Activated naive CD4-positive, alpha-beta T cell treated with anti-CD3 and anti-CD28 coated beads, Interleukin-2, amount 10 ng/mL, durations not matched to agents 7 days and 5 days (primary cell): ENCODE measurements around the gene SERPING1.

ENCODE experiments used
- CTCF ChIA-PET: fragments of 350-600 bp; sonication (Branson Sonifier 250); formaldehyde crosslinking; loops from one replicate; lab custom pipeline; 2021; ENCODE audit warnings: antibody characterized with exemption; lab: Charles Lee
- DNase-seq: peaks from one replicate; pipeline ENCODE4 v3.0.0-alpha.2; 2020
- H3K27ac Mint-ChIP-seq: one replicate; pipeline ENCODE4 v1.8.0; 2021; ENCODE audit warnings: mild to moderate bottlenecking, moderate library complexity, mixed read lengths
- H3K27me3 Mint-ChIP-seq: one replicate; pipeline ENCODE4 v1.8.0; 2021; ENCODE audit warnings: mild to moderate bottlenecking, mixed read lengths
- H3K36me3 Mint-ChIP-seq: one replicate; pipeline ENCODE4 v1.8.0; 2021; ENCODE audit warnings: mixed read lengths
- H3K4me1 Mint-ChIP-seq: one replicate; pipeline ENCODE4 v1.8.0; 2021; ENCODE audit warnings: mixed read lengths
- H3K4me3 Mint-ChIP-seq: one replicate; pipeline ENCODE4 v1.8.0; 2021; ENCODE audit warnings: mild to moderate bottlenecking, moderate library complexity, mixed read lengths
- H3K9me3 Mint-ChIP-seq: one replicate; pipeline ENCODE4 v1.8.0; 2021; ENCODE audit warnings: mixed read lengths

SERPING1 gene

GRCh38 chr11:57610170-57610569, 12.7 kb downstream of the SERPING1 start:
- DNase-seq, result no peak
- CTCF ChIA-PET, result interaction anchor here (0.6 kb wide), 1 partner anchor 9 kb away, joined by 3 read pairs; no protein-coding TSS in a partner anchor
- H3K9me3 Mint-ChIP-seq, result no peaks in the 10 kb centered on the region
- H3K4me1 Mint-ChIP-seq, result no peaks in the 10 kb centered on the region
- H3K27me3 Mint-ChIP-seq, result peaks cover 40% of the 10 kb centered on the region
- H3K4me3 Mint-ChIP-seq, result no peak overlapping the region
- no peak overlapping the region for H3K27ac Mint-ChIP-seq
- H3K36me3 Mint-ChIP-seq, result no peaks in the 10 kb centered on the region

GRCh38 chr11:57614234-57614772, 16.8 kb downstream of the SERPING1 start:
- DNase-seq, result no peak
- CTCF ChIA-PET, result interaction anchor here (0.8 kb wide), 1 partner anchor 27 kb away, joined by 3 read pairs; no protein-coding TSS in a partner anchor
- Mint-ChIP-seq H3K27ac (no peak overlapping the region), H3K27me3 (peaks cover 36% of the 10 kb centered on the region), H3K36me3 (no peaks in the 10 kb centered on the region), H3K9me3 (peaks cover 3% of the 10 kb centered on the region), H3K4me3 (no peak overlapping the region), H3K4me1 (no peaks in the 10 kb centered on the region)

GRCh38 chr11:57615308-57615707, 17.8 kb downstream of the SERPING1 start:
- Mint-ChIP-seq H3K4me3 (no peak overlapping the region), H3K27me3 (peaks cover 31% of the 10 kb centered on the region), H3K36me3 (no peaks in the 10 kb centered on the region), H3K27ac (no peak overlapping the region), H3K9me3 (peaks cover 7% of the 10 kb centered on the region), H3K4me1 (no peaks in the 10 kb centered on the region)
- CTCF ChIA-PET, result no interaction called here
- DNase-seq, result no peak

- Mint-ChIP-seq H3K27me3 (peaks cover 35% of the 10 kb centered on the region), H3K9me3 (peaks cover 8% of the 10 kb centered on the region), H3K36me3 (no peaks in the 10 kb centered on the region), H3K4me1 (no peaks in the 10 kb centered on the region), H3K27ac (no peak overlapping the region), H3K4me3 (no peak overlapping the region)
- CTCF ChIA-PET, result no interaction called here
- no peak for DNase-seq
These were observed 19.1 kb downstream of the SERPING1 start for GRCh38 chr11:57616595-57616994.

- H3K4me1 Mint-ChIP-seq, result no peaks in the 10 kb centered on the region
- peaks cover 8% of the 10 kb centered on the region for H3K9me3 Mint-ChIP-seq
- H3K27me3 Mint-ChIP-seq, result peaks cover 36% of the 10 kb centered on the region
- no peak overlapping the region for H3K4me3 Mint-ChIP-seq
- DNase-seq, result no peak
- H3K36me3 Mint-ChIP-seq, result no peaks in the 10 kb centered on the region
- CTCF ChIA-PET, result interaction anchor here (1.0 to 1.2 kb wide), 2 partner anchors 21 to 26 kb away, joined by 3 read pairs; no protein-coding TSS in a partner anchor
- no peak overlapping the region for H3K27ac Mint-ChIP-seq
These were observed 21.0 kb downstream of the SERPING1 start for GRCh38 chr11:57618438-57618837.

- CTCF ChIA-PET, result interaction anchor here (0.9 to 1.0 kb wide), 2 partner anchors 22 to 25 kb away, joined by 3 read pairs; no protein-coding TSS in a partner anchor
- no peak for DNase-seq
- H3K4me1 Mint-ChIP-seq, result no peaks in the 10 kb centered on the region
- peaks cover 31% of the 10 kb centered on the region for H3K27me3 Mint-ChIP-seq
- peaks cover 8% of the 10 kb centered on the region for H3K9me3 Mint-ChIP-seq
- no peak overlapping the region for H3K27ac Mint-ChIP-seq
- H3K4me3 Mint-ChIP-seq, result no peak overlapping the region
- no peaks in the 10 kb centered on the region for H3K36me3 Mint-ChIP-seq
These were observed 21.8 kb downstream of the SERPING1 start for GRCh38 chr11:57619331-57619730.

GRCh38 chr11:57620467-57620866, 23.0 kb downstream of the SERPING1 start:
- Mint-ChIP-seq H3K36me3 (no peaks in the 10 kb centered on the region), H3K9me3 (peaks cover 8% of the 10 kb centered on the region), H3K4me1 (no peaks in the 10 kb centered on the region), H3K27ac (no peak overlapping the region), H3K27me3 (peaks cover 25% of the 10 kb centered on the region), H3K4me3 (no peak overlapping the region)
- DNase-seq, result no peak
- CTCF ChIA-PET, result interaction anchor here (0.8 to 1.9 kb wide), 3 partner anchors 21 to 52 kb away, joined by 3 to 5 read pairs (median 3); no protein-coding TSS in a partner anchor

GRCh38 chr11:57622263-57622662, 24.8 kb downstream of the SERPING1 start:
- CTCF ChIA-PET, result interaction anchor here (1.0 kb wide), 1 partner anchor 13 kb away, joined by 3 read pairs; no protein-coding TSS in a partner anchor
- H3K36me3 Mint-ChIP-seq, result no peaks in the 10 kb centered on the region
- H3K4me3 Mint-ChIP-seq, result no peak overlapping the region
- peaks cover 15% of the 10 kb centered on the region for H3K27me3 Mint-ChIP-seq
- H3K4me1 Mint-ChIP-seq, result no peaks in the 10 kb centered on the region
- no peak overlapping the region for H3K27ac Mint-ChIP-seq
- peaks cover 8% of the 10 kb centered on the region for H3K9me3 Mint-ChIP-seq
- DNase-seq, result no peak

- no peak for DNase-seq
- Mint-ChIP-seq H3K9me3 (peaks cover 3% of the 10 kb centered on the region), H3K4me3 (no peak overlapping the region), H3K27me3 (peaks cover 18% of the 10 kb centered on the region), H3K36me3 (no peaks in the 10 kb centered on the region), H3K4me1 (no peaks in the 10 kb centered on the region), H3K27ac (no peak overlapping the region)
- CTCF ChIA-PET, result interaction anchor here (1.9 kb wide), 1 partner anchor 19 kb away, joined by 7 read pairs; no protein-coding TSS in a partner anchor
These were observed 27.4 kb downstream of the SERPING1 start for GRCh38 chr11:57624864-57625263.

- CTCF ChIA-PET, result interaction anchor here (1.9 kb wide), 1 partner anchor 17 kb away, joined by 7 read pairs; no protein-coding TSS in a partner anchor
- H3K36me3 Mint-ChIP-seq, result no peaks in the 10 kb centered on the region
- H3K4me3 Mint-ChIP-seq, result no peak overlapping the region
- DNase-seq, result no peak
- peaks cover 24% of the 10 kb centered on the region for H3K27me3 Mint-ChIP-seq
- no peaks in the 10 kb centered on the region for H3K9me3 Mint-ChIP-seq
- H3K27ac Mint-ChIP-seq, result no peak overlapping the region
- H3K4me1 Mint-ChIP-seq, result no peaks in the 10 kb centered on the region
These were observed 29.4 kb downstream of the SERPING1 start for GRCh38 chr11:57626895-57627294.

GRCh38 chr11:57630171-57630570, 32.7 kb downstream of the SERPING1 start:
- no peaks in the 10 kb centered on the region for H3K4me1 Mint-ChIP-seq
- no peaks in the 10 kb centered on the region for H3K36me3 Mint-ChIP-seq
- no peak overlapping the region for H3K4me3 Mint-ChIP-seq
- H3K27me3 Mint-ChIP-seq, result peaks cover 43% of the 10 kb centered on the region
- CTCF ChIA-PET, result interaction anchor here (0.7 to 3.8 kb wide), 4 partner anchors 10 to 103 kb away, joined by 3 to 21 read pairs (median 4); partner anchors contain the start of gene UBE2L6
- H3K9me3 Mint-ChIP-seq, result no peaks in the 10 kb centered on the region
- no peak overlapping the region for H3K27ac Mint-ChIP-seq
- DNase-seq, result no peak

- no peaks in the 10 kb centered on the region for H3K36me3 Mint-ChIP-seq
- CTCF ChIA-PET, result interaction anchor here (2.1 to 3.8 kb wide), 2 partner anchors 8 to 12 kb away, joined by 5 to 21 read pairs; no protein-coding TSS in a partner anchor
- H3K27me3 Mint-ChIP-seq, result peaks cover 52% of the 10 kb centered on the region
- H3K4me3 Mint-ChIP-seq, result no peak overlapping the region
- no peak for DNase-seq
- no peaks in the 10 kb centered on the region for H3K9me3 Mint-ChIP-seq
- H3K4me1 Mint-ChIP-seq, result peaks cover 4% of the 10 kb centered on the region
- no peak overlapping the region for H3K27ac Mint-ChIP-seq
These were observed 34.6 kb downstream of the SERPING1 start for GRCh38 chr11:57632116-57632515.

GRCh38 chr11:57633394-57634070, 36.0 kb downstream of the SERPING1 start:
- H3K4me1 Mint-ChIP-seq, result peaks cover 7% of the 10 kb centered on the region
- no peak for DNase-seq
- H3K36me3 Mint-ChIP-seq, result no peaks in the 10 kb centered on the region
- H3K27ac Mint-ChIP-seq, result no peak overlapping the region
- H3K9me3 Mint-ChIP-seq, result no peaks in the 10 kb centered on the region
- CTCF ChIA-PET, result interaction anchor here (1.0 to 2.1 kb wide), 3 partner anchors 11 to 140 kb away, joined by 3 to 5 read pairs (median 5); no protein-coding TSS in a partner anchor
- H3K27me3 Mint-ChIP-seq, result peaks cover 66% of the 10 kb centered on the region
- no peak overlapping the region for H3K4me3 Mint-ChIP-seq

GRCh38 chr11:57634311-57634710, 36.8 kb downstream of the SERPING1 start:
- Mint-ChIP-seq H3K36me3 (no peaks in the 10 kb centered on the region), H3K4me3 (no peak overlapping the region), H3K4me1 (peaks cover 15% of the 10 kb centered on the region), H3K9me3 (no peaks in the 10 kb centered on the region), H3K27ac (no peak overlapping the region), H3K27me3 (peaks cover 71% of the 10 kb centered on the region)
- CTCF ChIA-PET, result interaction anchor here (1.0 to 1.1 kb wide), 2 partner anchors 66 to 141 kb away, joined by 3 to 5 read pairs; no protein-coding TSS in a partner anchor
- no peak for DNase-seq
